T-helper 2 cell (primary cell): ENCODE data around the gene CSNK2A3.
"Not testable (repeated sequence)": the region's sequence is repeated elsewhere in the genome, so short reads cannot be mapped to it uniquely, and the experiment has no call there.

Experiments used
- DNase-seq, 5 experiments: peaks; one replicate each; pipeline versions ENCODE4 v3.0.0 to v3.0.0-alpha.2; 2012 to 2022

CSNK2A3 gene

GRCh38 chr11:11379661-11380060 is 26.6 kb upstream of the CSNK2A3 start:
- no peak for DNase-seq

GRCh38 chr11:11378184-11378940 is 25.3 kb upstream of the CSNK2A3 start:
- DNase-seq, result no peak

GRCh38 chr11:11374358-11375148 is 21.5 kb upstream of the CSNK2A3 start:
- DNase-seq, result no peak

- no peak for DNase-seq
Observed at GRCh38 chr11:11373934-11374333, 20.9 kb upstream of the CSNK2A3 start.

GRCh38 chr11:11372461-11372860 is 19.4 kb upstream of the CSNK2A3 start:
- DNase-seq, result no peak

- no peak for DNase-seq
Observed at GRCh38 chr11:11370962-11371303, 17.9 kb upstream of the CSNK2A3 start.

GRCh38 chr11:11370255-11370961 is 17.4 kb upstream of the CSNK2A3 start:
- no peak for DNase-seq

GRCh38 chr11:11366793-11367192 is 13.7 kb upstream of the CSNK2A3 start:
- DNase-seq, result no peak

- no peak for DNase-seq
Observed at GRCh38 chr11:11363674-11364073, 10.6 kb upstream of the CSNK2A3 start.

GRCh38 chr11:11359611-11360010 is 6.6 kb upstream of the CSNK2A3 start:
- no peak for DNase-seq

GRCh38 chr11:11356842-11357241 is 3.8 kb upstream of the CSNK2A3 start:
- no peak for DNase-seq

- DNase-seq, result not testable (repeated sequence)
Observed at GRCh38 chr11:11351851-11352250, 1.2 kb downstream of the CSNK2A3 start.

GRCh38 chr11:11351042-11351586 is 1.9 kb downstream of the CSNK2A3 start:
- no peak for DNase-seq

GRCh38 chr11:11349870-11350337 is 3.1 kb downstream of the CSNK2A3 start:
- DNase-seq, result no peak

- no peak for DNase-seq
Observed at GRCh38 chr11:11349106-11349825, 3.8 kb downstream of the CSNK2A3 start.

- DNase-seq, result no peak
Observed at GRCh38 chr11:11348303-11348702, 4.7 kb downstream of the CSNK2A3 start.

GRCh38 chr11:11347592-11347991 is 5.5 kb downstream of the CSNK2A3 start:
- no peak for DNase-seq

GRCh38 chr11:11346303-11346702 is 6.7 kb downstream of the CSNK2A3 start:
- DNase-seq, result no peak

- DNase-seq, result no peak
Observed at GRCh38 chr11:11345099-11345498, 8.0 kb downstream of the CSNK2A3 start.

- peak in 1 of 5 experiments; percentile 9 for DNase-seq
Observed at GRCh38 chr11:11344045-11344444, 9.0 kb downstream of the CSNK2A3 start.

GRCh38 chr11:11338304-11338703 is 14.7 kb downstream of the CSNK2A3 start:
- DNase-seq, result no peak

GRCh38 chr11:11336664-11337063 is 16.4 kb downstream of the CSNK2A3 start:
- DNase-seq, result no peak
